DOHH2 (cell line): ENCODE data around the gene SLC25A1.

Experiments used
- H3F3A ChIP-seq: fragments of 200-600 bp; sonication (generic), shearing (Covaris generic); 2 replicates; pipeline ENCODE4 v1.6.0; 2016; ENCODE audit warnings: antibody characterized with exemption, mild to moderate bottlenecking; ENCODE audit not compliant: control insufficient read depth, insufficient read depth
- H3K27ac ChIP-seq: fragments of 200-600 bp; sonication (generic); 2 replicates; pipeline ENCODE4 v1.5.1; 2014; ENCODE audit warnings: low read depth, mild to moderate bottlenecking, low read length, moderate library complexity
- H3K27me3 ChIP-seq: fragments of 200-600 bp; sonication (generic); 2 replicates; pipeline ENCODE4 v1.6.1; 2014; ENCODE audit warnings: mild to moderate bottlenecking, low read length, mixed read lengths; ENCODE audit not compliant: control insufficient read depth
- H3K36me3 ChIP-seq: fragments of 200-600 bp; sonication (generic); 2 replicates; pipeline ENCODE4 v1.6.1; 2014; ENCODE audit warnings: mild to moderate bottlenecking, low read length, moderate library complexity, mixed read lengths; ENCODE audit not compliant: control insufficient read depth
- H3K4me1 ChIP-seq: fragments of 200-600 bp; sonication (generic); 2 replicates; pipeline ENCODE4 v1.6.1; 2014; ENCODE audit warnings: mild to moderate bottlenecking, low read length, mixed read lengths; ENCODE audit not compliant: control insufficient read depth
- H3K4me2 ChIP-seq: fragments of 200-600 bp; sonication (generic); 2 replicates; pipeline ENCODE4 v1.6.0; 2014; ENCODE audit warnings: mild to moderate bottlenecking, low read length, moderate library complexity
- H3K4me3 ChIP-seq: fragments of 200-600 bp; sonication (generic); 2 replicates; pipeline ENCODE4 v1.5.1; 2014; ENCODE audit warnings: mild to moderate bottlenecking, low read length, mixed read lengths
- H3K79me2 ChIP-seq: fragments of 200-600 bp; sonication (generic); 2 replicates; pipeline ENCODE4 v1.6.1; 2014; ENCODE audit warnings: mild to moderate bottlenecking, low read length, mixed read lengths; ENCODE audit not compliant: control insufficient read depth
- H3K9me2 ChIP-seq: fragments of 200-600 bp; sonication (generic); replicated peaks from 2 replicates; pipeline ENCODE4 v1.6.1; 2014; ENCODE audit warnings: mild to moderate bottlenecking, low read length, mixed read lengths; ENCODE audit not compliant: control insufficient read depth
- H3K9me3 ChIP-seq: fragments of 200-600 bp; sonication (generic); 2 replicates; pipeline ENCODE4 v1.6.1; 2014; ENCODE audit warnings: antibody characterized with exemption, low read length, mixed read lengths; ENCODE audit not compliant: control insufficient read depth, insufficient read depth
- H4K20me1 ChIP-seq: fragments of 200-600 bp; sonication (generic); 2 replicates; pipeline ENCODE4 v1.6.0; 2014; ENCODE audit warnings: low read depth, mild to moderate bottlenecking, antibody characterized with exemption, low read length, moderate library complexity; ENCODE audit not compliant: control insufficient read depth, insufficient read depth
- CTCF ChIP-seq: fragments of 200-600 bp; sonication (generic); IDR thresholded peaks from one replicate; pipeline ENCODE4 v1.5.1; 2014; ENCODE audit warnings: antibody characterized with exemption, mild to moderate bottlenecking, low read depth, low read length; ENCODE audit not compliant: poor library complexity, severe bottlenecking
- EZH2phosphoT487 ChIP-seq: fragments of 200-600 bp; sonication (generic); IDR thresholded peaks from 2 replicates; pipeline ENCODE4 v1.6.1; 2017; ENCODE audit warnings: borderline replicate concordance, mild to moderate bottlenecking, antibody characterized with exemption, low read length, moderate library complexity, mixed read lengths

SLC25A1 gene

GRCh38 chr22:19128009-19128401 is 50.5 kb downstream of the SLC25A1 start:
- Histone ChIP-seq H3K36me3 (peaks cover 8% of the 10 kb centered on the region; the same call in 1 of the 2 replicates), H3F3A (no peaks in the 10 kb centered on the region), H3K27ac (no peak overlapping the region), H3K9me3 (no peaks in the 10 kb centered on the region), H3K4me1 (peaks cover 2% of the 10 kb centered on the region), H4K20me1 (no peaks in the 10 kb centered on the region), H3K27me3 (no peaks in the 10 kb centered on the region), H3K4me2 (no peak overlapping the region), H3K79me2 (no peaks in the 10 kb centered on the region), H3K4me3 (no peak overlapping the region), H3K9me2 (no peaks in the 10 kb centered on the region)
- TF ChIP-seq CTCF (no peak), EZH2phosphoT487 (no peak)

GRCh38 chr22:19127329-19128008 is 51.1 kb downstream of the SLC25A1 start:
- H3K4me1 ChIP-seq: peaks cover 7% of the 10 kb centered on the region
- H3K9me2 ChIP-seq: no peaks in the 10 kb centered on the region
- no peaks in the 10 kb centered on the region for H3F3A ChIP-seq
- no peaks in the 10 kb centered on the region for H3K79me2 ChIP-seq
- H3K27ac ChIP-seq: no peak overlapping the region
- H3K4me3 ChIP-seq: no peak overlapping the region
- TF ChIP-seq CTCF (no peak), EZH2phosphoT487 (no peak)
- H4K20me1 ChIP-seq: no peaks in the 10 kb centered on the region
- no peak overlapping the region for H3K4me2 ChIP-seq
- no peaks in the 10 kb centered on the region for H3K9me3 ChIP-seq
- H3K27me3 ChIP-seq: no peaks in the 10 kb centered on the region
- peaks cover 4% of the 10 kb centered on the region; the same call in 1 of the 2 replicates for H3K36me3 ChIP-seq

- no peaks in the 10 kb centered on the region for H3K27me3 ChIP-seq
- peaks cover 6% of the 10 kb centered on the region for H3K79me2 ChIP-seq
- H3K4me2 ChIP-seq: no peak overlapping the region
- H4K20me1 ChIP-seq: no peaks in the 10 kb centered on the region
- no peak overlapping the region for H3K4me3 ChIP-seq
- no peak overlapping the region for H3K27ac ChIP-seq
- TF ChIP-seq EZH2phosphoT487: no peak
- TF ChIP-seq CTCF: no peak
- peaks cover 7% of the 10 kb centered on the region for H3K4me1 ChIP-seq
- no peaks in the 10 kb centered on the region for H3K9me2 ChIP-seq
- H3K9me3 ChIP-seq: no peaks in the 10 kb centered on the region
- H3K36me3 ChIP-seq: peaks cover 3% of the 10 kb centered on the region; the same call in 1 of the 2 replicates
- no peaks in the 10 kb centered on the region for H3F3A ChIP-seq
Measured at GRCh38 chr22:19126309-19127273, 51.9 kb downstream of the SLC25A1 start.
